ENCODE results near the gene TMC8. TPM values are rescaled to one million over a fixed set of nuclear protein-coding genes. Genes with fewer than 3 reads are reported as not detected.
A peak's percentile ranks its signal among the peaks of the same experiment; 100 is the strongest.

The TMC8 gene
- total and polyA plus RNA-seq, 2 donors (not counting 1 experiment from before 2014, with no cell fraction given): 0.02 TPM; not detected in 1

- Histone ChIP-seq H4K20me1 (ENCODE audit: control insufficient read depth, extremely low read depth, insufficient read depth, low read length) (no peaks in the 10 kb centered on the region), H3K36me3 (ENCODE audit: control insufficient read depth, insufficient read depth, low read length) (no peaks in the 10 kb centered on the region), H3K27me3 (ENCODE audit: control insufficient read depth, insufficient read depth, low read length) (no peaks in the 10 kb centered on the region), H2AFZ (ENCODE audit: low read length) (no peak overlapping the region), H3K9ac (ENCODE audit: insufficient read depth, low read length) (no peak overlapping the region), H3K4me3 (replicated peaks in 1 of 4; ENCODE audit: control extremely low read depth in 1 of 4, insufficient read depth in 1 of 4, low read depth in 3 of 4, low read length in 4 of 4) (no peak overlapping the region), H3K4me1 (ENCODE audit: control insufficient read depth, extremely low read depth, insufficient read depth, low read length) (no peaks in the 10 kb centered on the region), H3K4me2 (ENCODE audit: extremely low read depth, insufficient read depth, low read length) (no peak overlapping the region), H3K79me2 (ENCODE audit: control insufficient read depth, insufficient read depth, low read length) (no peaks in the 10 kb centered on the region), H3K9me3 (ENCODE audit: control insufficient read depth, insufficient read depth, low read depth, low read length) (no peaks in the 10 kb centered on the region), H3K27ac (ENCODE audit: insufficient read depth, low read length) (no peak overlapping the region)
- no peak for TF ChIP-seq EZH2 (IDR thresholded peaks at IDR 0.05; ENCODE audit: low read length, missing control alignments)
- TF ChIP-seq, protein P1, sequence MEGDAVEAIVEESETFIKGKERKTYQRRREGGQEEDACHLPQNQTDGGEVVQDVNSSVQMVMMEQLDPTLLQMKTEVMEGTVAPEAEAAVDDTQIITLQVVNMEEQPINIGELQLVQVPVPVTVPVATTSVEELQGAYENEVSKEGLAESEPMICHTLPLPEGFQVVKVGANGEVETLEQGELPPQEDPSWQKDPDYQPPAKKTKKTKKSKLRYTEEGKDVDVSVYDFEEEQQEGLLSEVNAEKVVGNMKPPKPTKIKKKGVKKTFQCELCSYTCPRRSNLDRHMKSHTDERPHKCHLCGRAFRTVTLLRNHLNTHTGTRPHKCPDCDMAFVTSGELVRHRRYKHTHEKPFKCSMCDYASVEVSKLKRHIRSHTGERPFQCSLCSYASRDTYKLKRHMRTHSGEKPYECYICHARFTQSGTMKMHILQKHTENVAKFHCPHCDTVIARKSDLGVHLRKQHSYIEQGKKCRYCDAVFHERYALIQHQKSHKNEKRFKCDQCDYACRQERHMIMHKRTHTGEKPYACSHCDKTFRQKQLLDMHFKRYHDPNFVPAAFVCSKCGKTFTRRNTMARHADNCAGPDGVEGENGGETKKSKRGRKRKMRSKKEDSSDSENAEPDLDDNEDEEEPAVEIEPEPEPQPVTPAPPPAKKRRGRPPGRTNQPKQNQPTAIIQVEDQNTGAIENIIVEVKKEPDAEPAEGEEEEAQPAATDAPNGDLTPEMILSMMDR (conservative IDR thresholded peaks at IDR 0.05 in 1 of 2, IDR thresholded peaks at IDR 0.05 in 1 of 2; ENCODE audit: low read depth in 1 of 2, low read length in 2 of 2): no peak
- DNase-seq (ENCODE audit: low read depth in 2 of 2): peak in 1 of 2 donors; percentile 15
Observed at GRCh38 chr17:78154903-78155811, 24.6 kb downstream of the TMC8 start.

- DNase-seq (ENCODE audit: low read depth in 2 of 2): peak; percentile 64 to 85
- no peak overlapping the region for H2AFZ ChIP-seq (ENCODE audit: low read length)
- H3K36me3 ChIP-seq (ENCODE audit: control insufficient read depth, insufficient read depth, low read length): no peaks in the 10 kb centered on the region
- no peak overlapping the region for H3K9ac ChIP-seq (ENCODE audit: insufficient read depth, low read length)
- no peaks in the 10 kb centered on the region for H3K27me3 ChIP-seq (ENCODE audit: control insufficient read depth, insufficient read depth, low read length)
- no peaks in the 10 kb centered on the region for H3K4me1 ChIP-seq (ENCODE audit: control insufficient read depth, extremely low read depth, insufficient read depth, low read length)
- no peak overlapping the region for H3K4me3 ChIP-seq (replicated peaks in 1 of 4; ENCODE audit: control extremely low read depth in 1 of 4, insufficient read depth in 1 of 4, low read depth in 3 of 4, low read length in 4 of 4)
- no peak overlapping the region for H3K27ac ChIP-seq (ENCODE audit: insufficient read depth, low read length)
- H3K79me2 ChIP-seq (ENCODE audit: control insufficient read depth, insufficient read depth, low read length): no peaks in the 10 kb centered on the region
- H3K9me3 ChIP-seq (ENCODE audit: control insufficient read depth, insufficient read depth, low read depth, low read length): no peaks in the 10 kb centered on the region
- TF ChIP-seq, protein P1 (conservative IDR thresholded peaks at IDR 0.05 in 1 of 2, IDR thresholded peaks at IDR 0.05 in 1 of 2; ENCODE audit: low read depth in 1 of 2, low read length in 2 of 2): no peak
- TF ChIP-seq EZH2 (IDR thresholded peaks at IDR 0.05; ENCODE audit: low read length, missing control alignments): no peak
- no peaks in the 10 kb centered on the region for H4K20me1 ChIP-seq (ENCODE audit: control insufficient read depth, extremely low read depth, insufficient read depth, low read length)
- no peak overlapping the region for H3K4me2 ChIP-seq (ENCODE audit: extremely low read depth, insufficient read depth, low read length)
Observed at GRCh38 chr17:78159575-78160158, 29.1 kb downstream of the TMC8 start.

- Histone ChIP-seq H3K27me3 (ENCODE audit: control insufficient read depth, insufficient read depth, low read length) (no peaks in the 10 kb centered on the region), H3K79me2 (ENCODE audit: control insufficient read depth, insufficient read depth, low read length) (no peaks in the 10 kb centered on the region), H2AFZ (ENCODE audit: low read length) (no peak overlapping the region), H3K36me3 (ENCODE audit: control insufficient read depth, insufficient read depth, low read length) (no peaks in the 10 kb centered on the region), H3K4me2 (ENCODE audit: extremely low read depth, insufficient read depth, low read length) (no peak overlapping the region), H3K4me1 (ENCODE audit: control insufficient read depth, extremely low read depth, insufficient read depth, low read length) (no peaks in the 10 kb centered on the region), H4K20me1 (ENCODE audit: control insufficient read depth, extremely low read depth, insufficient read depth, low read length) (no peaks in the 10 kb centered on the region), H3K27ac (ENCODE audit: insufficient read depth, low read length) (no peak overlapping the region), H3K4me3 (replicated peaks in 1 of 4; ENCODE audit: control extremely low read depth in 1 of 4, insufficient read depth in 1 of 4, low read depth in 3 of 4, low read length in 4 of 4) (no peak overlapping the region), H3K9ac (ENCODE audit: insufficient read depth, low read length) (no peak overlapping the region), H3K9me3 (ENCODE audit: control insufficient read depth, insufficient read depth, low read depth, low read length) (no peaks in the 10 kb centered on the region)
- TF ChIP-seq, protein P1 (conservative IDR thresholded peaks at IDR 0.05 in 1 of 2, IDR thresholded peaks at IDR 0.05 in 1 of 2; ENCODE audit: low read depth in 1 of 2, low read length in 2 of 2): no peak
- TF ChIP-seq EZH2 (IDR thresholded peaks at IDR 0.05; ENCODE audit: low read length, missing control alignments): no peak
- DNase-seq (ENCODE audit: low read depth in 2 of 2): no peak
Observed at GRCh38 chr17:78163881-78164747, 33.5 kb downstream of the TMC8 start.

Data from fibroblast of lung (primary cell).